WTC11 (cell line): ENCODE results near the gene SYCE1L.

Source experiments
- ATF2 ChIP-seq: sonication (generic); formaldehyde crosslinking; IDR thresholded peaks from 2 replicates; pipeline ENCODE4 v1.8.1; 2022; ENCODE audit warnings: low read depth, missing genetic modification reagents, borderline replicate concordance
- CTCF ChIP-seq: fragments of 200-600 bp; IDR thresholded peaks from 2 replicates; pipeline ENCODE4 v1.8.0; 2022; ENCODE audit warnings: antibody characterized with exemption
- MAX ChIP-seq: sonication (generic); formaldehyde crosslinking; IDR thresholded peaks from 2 replicates; pipeline ENCODE4 v1.8.0; 2022; ENCODE audit warnings: mild to moderate bottlenecking, missing genetic modification reagents
- SP1 ChIP-seq: sonication (generic); formaldehyde crosslinking; conservative IDR thresholded peaks from 2 replicates; pipeline ENCODE4 v1.8.1; 2022; ENCODE audit warnings: missing genetic modification reagents
- ZNF232 ChIP-seq: sonication (generic); formaldehyde crosslinking; IDR thresholded peaks from 2 replicates; pipeline ENCODE4 v1.8.0; 2022; ENCODE audit warnings: mild to moderate bottlenecking, missing genetic modification reagents

GRCh38 chr16:77219437-77219836, 20.2 kb downstream of the SYCE1L start:
- no peak for TF ChIP-seq ZNF232 (CRISPR knock-in tag)
- TF ChIP-seq CTCF = no peak
- TF ChIP-seq SP1 (CRISPR knock-in tag) = no peak
- TF ChIP-seq ATF2 (CRISPR knock-in tag) = no peak
- TF ChIP-seq MAX = no peak
